GM12891 (cell line): Measurements from ENCODE around the gene SAMSN1.

Source experiments
- DNase-seq: peaks from one replicate; pipeline ENCODE4 v3.0.0; 2011; ENCODE audit warnings: low spot score; ENCODE audit not compliant: insufficient read length
- FAIRE-seq: peaks from 2 replicates; lab custom pipeline; 2011; peaks lifted over from hg19 to GRCh38; lab: Jason Lieb, UNC
- PAX5 ChIP-seq: IDR thresholded peaks from 2 replicates; pipeline ENCODE4 v1.6.1; 2011; ENCODE audit warnings: low read length, moderate library complexity, mild to moderate bottlenecking; ENCODE audit not compliant: insufficient read depth, severe bottlenecking
- POLR2A ChIP-seq: IDR thresholded peaks from 2 replicates; pipeline ENCODE4 v1.6.1; 2011; ENCODE audit warnings: low read depth, low read length, control low read depth
- POLR2AphosphoS5 ChIP-seq: IDR thresholded peaks from 2 replicates; pipeline ENCODE4 v1.6.1; 2011; ENCODE audit warnings: low read depth, low read length, control low read depth
- POU2F2 ChIP-seq: IDR thresholded peaks from 2 replicates; pipeline ENCODE4 v1.6.1; 2011; ENCODE audit warnings: low read depth, mild to moderate bottlenecking, control low read depth, low read length, moderate library complexity
- SPI1 ChIP-seq: IDR thresholded peaks from 2 replicates; pipeline ENCODE4 v1.6.1; 2011; ENCODE audit warnings: low read depth, low read length, control low read depth
- TAF1 ChIP-seq: IDR thresholded peaks from 2 replicates; pipeline ENCODE4 v1.6.1; 2011; ENCODE audit warnings: low read depth, low read length, control low read depth

SAMSN1 gene

GRCh38 chr21:14488672-14489204 lies 57.4 kb downstream of the SAMSN1 start:
- peak; percentile 33 for FAIRE-seq
- TF ChIP-seq TAF1: no peak
- no peak for TF ChIP-seq POU2F2
- TF ChIP-seq PAX5: no peak
- no peak for TF ChIP-seq POLR2A
- DNase-seq: no peak

GRCh38 chr21:14487490-14488432 lies 58.4 kb downstream of the SAMSN1 start:
- TF ChIP-seq POLR2AphosphoS5: 0 out of 2 replicates have a peak, but pooled peaks have one; percentile 26
- no peak for TF ChIP-seq POLR2A
- FAIRE-seq: no peak

GRCh38 chr21:14486869-14487268 lies 59.2 kb downstream of the SAMSN1 start:
- TF ChIP-seq POLR2AphosphoS5 (peak; percentile 70), POU2F2 (no peak), POLR2A (peak; percentile 46; the same call in 1 of the 2 replicates)
- FAIRE-seq (no peak), DNase-seq (no peak)

More at GRCh38 chr21:14487490-14488432, 58.4 kb downstream of the SAMSN1 start:
- no peak for DNase-seq

DNA sequence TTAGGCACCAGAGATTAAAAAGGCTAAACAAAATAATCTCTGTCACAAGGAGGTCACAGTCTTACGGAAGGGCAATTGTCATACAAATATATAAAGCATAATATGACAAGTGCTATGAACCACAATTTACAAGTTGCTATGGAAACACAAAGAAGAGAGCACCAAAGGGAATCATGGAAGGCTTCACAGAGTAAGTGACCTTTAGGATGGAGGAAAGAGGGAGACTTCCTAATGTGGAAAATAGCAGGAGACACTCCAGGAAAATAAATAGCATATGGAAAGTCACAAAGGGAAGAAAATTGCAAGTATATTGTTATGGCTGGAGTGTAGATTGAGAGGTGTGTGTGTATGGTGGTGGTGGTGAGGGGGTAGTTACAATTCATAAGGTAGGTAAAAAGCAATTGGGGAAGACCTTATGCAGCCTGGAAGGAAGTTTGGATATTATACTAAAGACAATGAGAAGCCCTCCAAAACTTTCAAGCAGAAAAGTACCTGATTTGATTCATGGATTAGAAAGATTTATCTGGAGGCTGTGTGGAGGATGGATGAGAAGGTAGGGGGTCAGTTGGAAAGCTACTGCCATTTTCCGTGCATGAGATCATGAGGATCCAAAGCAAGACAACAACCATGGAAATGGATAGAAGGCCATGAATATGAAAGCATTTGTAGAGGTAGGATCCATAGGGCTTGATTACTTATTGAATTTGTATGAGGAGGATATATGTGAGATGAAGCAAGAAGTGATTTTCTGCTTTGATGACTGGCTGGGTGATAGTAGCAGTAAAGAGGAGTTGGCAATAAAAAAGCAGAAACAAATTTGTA lies 61.7 kb downstream of the SAMSN1 start:
- DNase-seq (no peak), FAIRE-seq (peak; percentile 48)
- no peak for TF ChIP-seq POU2F2
- TF ChIP-seq POLR2AphosphoS5: peak; percentile 26

- FAIRE-seq (peak; percentile 23), DNase-seq (no peak)
- TF ChIP-seq POLR2AphosphoS5 (no peak), PAX5 (no peak), POLR2A (peak; percentile 44; the same call in 1 of the 2 replicates), TAF1 (no peak)
Measured at GRCh38 chr21:14483296-14483695, 62.8 kb downstream of the SAMSN1 start.

DNA sequence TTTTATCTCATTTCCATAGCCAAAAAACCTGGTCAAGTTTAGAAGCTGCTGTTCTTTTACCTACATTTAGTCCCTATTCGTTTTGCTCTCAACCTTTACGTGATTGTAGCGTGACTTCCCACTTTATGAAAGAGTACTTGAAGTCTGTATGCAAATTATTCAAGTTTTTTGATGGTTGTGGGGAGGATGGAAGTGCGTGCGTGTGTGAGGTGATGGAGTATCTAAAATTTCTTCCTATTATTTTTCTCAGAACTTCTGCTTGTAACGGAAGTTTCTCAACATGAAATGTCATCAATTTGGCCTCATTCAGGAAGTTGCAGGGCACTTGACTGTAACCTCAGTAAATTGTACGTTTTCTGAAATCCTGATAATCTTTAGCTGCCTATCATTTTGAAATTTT lies 64.0 kb downstream of the SAMSN1 start:
- no peak for TF ChIP-seq PAX5
- no peak for TF ChIP-seq POLR2A
- TF ChIP-seq POLR2AphosphoS5: no peak
- TF ChIP-seq SPI1: 0 out of 2 replicates have a peak, but pooled peaks have one; percentile 27
- TF ChIP-seq TAF1: no peak
- peak; percentile 87 for TF ChIP-seq POU2F2
- DNase-seq (no peak), FAIRE-seq (no peak)

- TF ChIP-seq SPI1: peak; percentile 35
- TF ChIP-seq POLR2A: no peak
- no peak for TF ChIP-seq PAX5
- FAIRE-seq (no peak), DNase-seq (no peak)
Measured at GRCh38 chr21:14480411-14481031, 65.6 kb downstream of the SAMSN1 start.

DNA sequence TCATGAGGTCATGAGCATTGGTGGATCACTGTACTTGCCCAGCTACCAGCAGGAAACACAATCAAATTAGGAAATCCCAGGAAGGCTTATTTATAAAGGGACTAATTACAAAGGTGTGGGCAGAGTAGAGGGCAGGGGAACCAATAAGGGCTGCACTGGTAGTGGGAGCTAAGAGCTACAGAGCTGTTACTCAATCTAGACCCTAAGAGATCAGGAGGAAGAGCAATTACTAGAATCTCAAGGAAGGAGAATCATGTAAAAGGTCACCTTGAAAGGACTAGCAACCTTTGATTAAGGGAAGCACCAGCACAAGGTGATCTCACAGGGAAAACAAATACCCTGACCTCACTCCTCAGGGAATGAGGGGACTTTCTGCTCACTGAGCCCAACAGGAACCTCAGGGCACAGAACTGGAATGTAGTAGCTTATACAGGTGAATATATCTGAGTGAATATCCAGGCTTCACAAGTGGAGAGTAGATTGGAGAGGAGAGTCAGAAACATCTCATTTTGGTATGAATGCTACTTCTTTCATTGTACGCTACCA lies 66.8 kb downstream of the SAMSN1 start:
- FAIRE-seq: no peak
- DNase-seq: no peak
- no peak for TF ChIP-seq PAX5
- TF ChIP-seq TAF1: no peak
- TF ChIP-seq POU2F2: no peak
- no peak for TF ChIP-seq SPI1
- no peak for TF ChIP-seq POLR2AphosphoS5
- no peak for TF ChIP-seq POLR2A

DNA sequence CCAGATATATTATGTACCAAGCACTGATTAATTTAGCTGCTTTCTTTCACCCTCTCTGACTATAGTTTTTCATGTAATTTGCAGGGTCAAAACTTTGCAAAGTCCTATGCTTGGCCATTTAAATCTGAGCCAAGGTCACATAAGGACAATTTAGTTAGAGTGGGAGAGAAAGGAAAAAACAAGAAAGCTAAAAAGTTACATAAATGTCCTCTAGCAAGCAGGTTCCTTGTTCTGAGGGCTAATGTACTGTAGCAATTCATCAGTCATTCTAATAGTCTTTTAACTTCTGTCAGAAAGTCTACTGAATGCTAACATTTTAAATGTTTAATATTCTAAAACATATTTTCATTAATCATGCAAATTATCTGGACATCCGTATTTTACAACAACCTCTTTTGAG lies 68.3 kb downstream of the SAMSN1 start:
- FAIRE-seq: no peak

More for the DNA sequence above, 68.3 kb downstream of the SAMSN1 start:
- TF ChIP-seq TAF1 (no peak), POLR2AphosphoS5 (no peak), PAX5 (no peak), POU2F2 (no peak), POLR2A (no peak), SPI1 (no peak)
- no peak for DNase-seq
